ENCODE data around the gene RPL12. TPM values are rescaled to one million over a fixed set of nuclear protein-coding genes. Genes with fewer than 3 reads are reported as not detected.

The RPL12 gene
- total RNA-seq (2014; rRNA removed; shearing (Covaris generic)), result 1,607 and 1,832 TPM in 2 replicates

DNA sequence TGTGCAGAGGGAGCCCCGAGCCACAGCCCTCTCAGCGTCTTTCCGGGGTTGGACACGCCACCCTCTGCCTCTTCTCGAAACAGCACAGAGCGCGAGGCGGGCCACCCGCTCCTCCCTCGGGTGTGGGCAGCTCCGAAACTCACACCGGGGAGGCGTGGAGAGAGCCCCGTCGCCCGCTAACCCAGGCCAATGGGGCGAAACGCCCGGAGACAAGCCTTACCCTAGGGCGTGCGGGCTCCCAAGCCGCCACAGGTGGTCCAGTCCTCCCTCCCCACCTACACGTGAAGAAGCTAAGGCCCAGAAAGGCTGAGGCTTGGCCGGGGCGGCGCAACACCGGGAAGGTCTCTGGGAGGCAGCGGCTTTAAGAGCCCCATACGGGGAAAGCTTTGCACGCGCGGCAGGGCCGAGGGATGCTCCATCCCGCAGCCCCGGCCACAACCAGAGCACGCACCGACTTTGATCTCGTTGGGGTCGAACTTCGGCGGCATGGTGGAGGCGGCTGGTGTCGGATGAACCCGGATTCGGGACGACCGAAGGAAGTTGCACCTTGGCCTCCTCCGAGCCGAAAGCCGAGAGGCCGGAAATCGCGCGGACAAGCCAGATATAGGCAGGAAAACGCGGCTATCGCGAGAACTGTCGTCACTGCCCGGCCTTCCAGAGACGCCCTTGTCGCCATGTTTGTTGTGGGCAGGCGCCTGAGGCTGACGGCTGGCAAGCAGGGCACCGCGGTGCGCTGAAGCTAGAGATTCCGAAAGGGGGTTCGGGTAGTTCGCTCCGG is at the start of gene RPL12, which contains the start of gene LRSAM1:
RPL12 (minus strand) TSS at position 577 of the 778 bp plus-strand sequence; CDS start at position 488, 89 bp downstream.
LRSAM1 (plus strand) TSS at position 681 of the 778 bp plus-strand sequence. CDS start 3,018 bp downstream, outside the sequence.
- peak; percentile 91 for DNase-seq (ENCODE audit: low read depth)

DNA sequence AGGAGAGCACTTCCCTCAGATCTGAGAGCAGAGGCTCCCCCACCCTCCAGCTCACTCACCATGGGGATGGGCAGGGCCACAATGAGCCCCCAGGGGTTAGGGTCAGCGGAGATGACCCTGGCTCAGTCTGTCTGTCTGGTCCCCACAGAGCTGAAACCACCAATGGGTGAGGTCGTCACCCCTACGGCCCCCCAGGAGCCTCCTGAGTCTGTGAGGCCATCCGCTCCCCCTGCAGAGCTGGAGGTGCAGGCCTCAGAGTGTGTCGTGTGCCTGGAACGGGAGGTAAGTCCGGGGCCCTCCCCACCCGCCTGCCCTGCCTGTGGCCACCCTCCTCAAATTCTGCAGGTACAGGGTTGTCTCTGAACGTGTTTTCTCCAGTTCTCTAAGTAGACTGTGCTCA is 49.7 kb upstream of the RPL12 start:
- DNase-seq (ENCODE audit: low read depth), result no peak

- no peak for DNase-seq (ENCODE audit: low read depth)
These were observed 49.2 kb upstream of the RPL12 start for GRCh38 chr9:127500399-127500798.

- DNase-seq (ENCODE audit: low read depth), result no peak
These were observed 47.1 kb upstream of the RPL12 start for GRCh38 chr9:127498298-127498697.

DNA sequence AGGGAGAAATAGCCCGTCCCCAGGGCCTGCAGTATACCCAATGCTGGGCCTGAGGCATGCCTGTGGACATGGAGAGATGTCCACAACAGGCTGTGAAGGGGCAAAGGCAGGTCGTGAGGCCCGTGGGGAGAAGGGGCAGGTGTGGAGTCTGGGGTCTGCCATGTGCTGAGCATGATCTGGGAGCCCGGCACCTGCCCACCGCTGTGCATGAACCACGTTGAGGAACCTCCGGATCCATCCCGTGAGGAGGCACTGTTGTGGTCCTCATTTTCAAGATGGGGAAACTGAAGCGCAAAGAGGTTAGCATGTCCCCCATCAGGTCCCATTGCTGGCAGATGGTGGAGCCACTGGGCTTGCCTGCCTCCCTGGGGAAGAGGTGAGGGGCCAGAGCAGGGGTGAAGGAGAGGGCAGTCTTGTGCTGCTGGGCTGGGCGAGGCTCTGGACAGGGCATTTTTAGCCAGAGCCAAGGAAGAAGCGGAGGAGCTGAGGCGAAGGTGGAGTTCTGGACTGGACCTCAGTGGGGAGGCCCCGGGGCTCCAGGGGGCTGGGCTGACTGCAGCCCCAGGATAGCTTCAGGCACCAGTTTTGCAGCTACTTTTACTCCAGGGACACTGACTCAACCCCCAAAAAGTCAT is 46.6 kb upstream of the RPL12 start:
- DNase-seq (ENCODE audit: low read depth), result no peak

- no peak for DNase-seq (ENCODE audit: low read depth)
These were observed 45.8 kb upstream of the RPL12 start for GRCh38 chr9:127496974-127497373.

GRCh38 chr9:127495884-127496555 is 44.8 kb upstream of the RPL12 start:
- no peak for DNase-seq (ENCODE audit: low read depth)

DNA sequence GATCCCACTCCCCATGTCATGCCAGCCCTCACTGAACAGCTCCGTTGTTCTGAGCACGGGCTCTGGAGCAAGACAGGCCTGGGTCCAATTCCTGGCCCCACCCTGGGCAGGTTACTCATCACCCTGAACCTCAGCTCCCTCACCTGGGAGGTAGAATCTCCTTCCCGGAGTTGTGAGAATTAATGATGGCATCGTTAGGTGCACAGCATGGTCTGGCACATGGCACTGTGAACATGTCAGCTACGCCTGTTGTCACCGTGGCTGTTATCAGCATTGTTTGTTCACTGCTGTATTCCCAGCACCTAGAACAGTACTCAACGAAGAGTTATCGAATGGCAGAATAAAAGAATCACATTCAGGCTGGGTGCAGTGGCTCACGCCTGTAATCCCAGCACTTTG is 43.1 kb upstream of the RPL12 start:
- no peak for DNase-seq (ENCODE audit: low read depth)

DNA sequence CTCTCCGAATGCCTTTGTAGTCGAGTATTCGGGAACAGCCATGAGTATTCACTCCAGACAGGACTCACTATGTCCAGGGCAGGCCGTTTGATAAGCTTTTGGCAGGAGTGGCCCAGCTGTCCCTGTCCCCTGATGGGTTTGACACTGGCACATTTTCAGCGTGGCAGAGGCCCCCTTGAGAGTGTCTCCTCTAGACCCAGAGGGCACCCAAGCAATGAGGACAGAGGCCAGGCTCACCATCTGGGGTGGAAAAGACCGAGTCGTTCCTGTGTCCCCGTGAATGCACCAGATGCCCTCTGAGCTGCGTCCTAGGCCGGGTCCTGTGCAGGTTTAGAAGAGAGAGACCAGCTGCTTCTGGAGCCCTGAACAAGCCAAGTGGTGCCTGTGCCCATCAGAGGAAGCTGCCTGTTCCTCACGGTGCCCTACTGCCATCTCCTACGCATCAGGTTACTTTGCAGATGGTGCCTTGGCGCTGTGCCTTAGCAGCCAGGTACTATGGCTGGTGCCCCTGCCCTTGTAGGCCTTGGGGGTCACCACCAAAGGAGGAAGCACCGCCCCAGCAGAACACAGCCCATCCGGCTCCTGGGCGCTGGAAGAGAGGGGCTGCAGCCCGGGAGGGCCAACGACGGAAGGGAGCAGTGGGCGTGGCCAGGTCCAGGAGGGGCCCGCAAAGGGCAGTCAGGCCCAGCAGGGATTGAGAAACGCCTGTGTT is 42.5 kb upstream of the RPL12 start:
- DNase-seq (ENCODE audit: low read depth), result no peak

DNA sequence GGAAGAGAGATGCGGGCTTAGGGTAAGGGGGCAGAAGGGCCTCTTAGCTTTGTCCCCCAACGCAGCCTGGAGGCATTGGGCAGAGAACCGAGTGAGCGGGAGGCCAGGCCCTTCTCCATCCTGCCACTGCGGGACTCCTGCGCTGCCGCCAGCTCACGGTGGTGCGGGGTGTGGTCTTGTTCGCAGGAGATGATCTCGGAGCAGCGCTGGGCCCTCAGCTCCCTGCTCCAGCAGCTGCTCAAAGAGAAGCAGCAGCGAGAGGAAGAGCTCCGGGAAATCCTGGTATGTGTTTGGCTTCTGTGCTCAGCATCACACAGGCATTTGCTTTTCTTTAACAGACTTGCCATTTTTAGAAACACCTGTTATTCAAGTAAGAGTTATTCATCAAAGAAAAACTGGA is 41.4 kb upstream of the RPL12 start:
- no peak for DNase-seq (ENCODE audit: low read depth)

GRCh38 chr9:127491516-127491915 is 40.3 kb upstream of the RPL12 start:
- DNase-seq (ENCODE audit: low read depth), result no peak

- DNase-seq (ENCODE audit: low read depth), result no peak
These were observed 39.5 kb upstream of the RPL12 start for GRCh38 chr9:127490535-127491230.

DNA sequence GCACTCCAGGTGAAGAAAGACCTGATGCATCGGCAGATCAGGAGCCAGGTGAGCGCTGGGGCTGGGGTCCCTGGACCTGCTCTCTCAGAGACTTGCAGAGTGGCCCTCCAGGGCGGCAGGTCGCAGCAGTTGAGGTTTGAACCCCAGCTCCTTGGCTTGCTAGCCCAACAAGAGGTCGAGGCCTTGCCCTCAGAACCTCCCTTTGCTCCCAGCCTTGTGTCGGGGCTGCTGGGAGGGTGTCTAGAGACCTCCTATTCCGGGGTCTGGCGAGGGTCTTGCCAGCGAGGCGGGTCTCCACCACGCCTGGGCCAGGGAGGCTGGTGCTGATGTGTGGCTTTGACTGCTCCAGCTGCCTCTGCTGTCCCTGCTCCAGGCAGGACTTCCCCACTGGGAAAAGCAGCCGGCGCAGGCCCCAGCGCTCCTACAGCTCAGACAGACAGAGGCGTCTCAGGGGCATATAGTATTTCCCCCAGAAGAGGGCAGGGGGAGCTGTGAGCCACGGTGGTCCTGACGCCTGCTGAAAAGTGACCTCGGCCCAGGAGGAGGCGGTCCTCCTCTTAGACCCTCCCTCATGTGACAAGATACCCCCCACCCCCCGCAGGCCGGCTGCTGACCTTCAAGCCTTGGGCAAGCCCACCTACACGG is 38.4 kb upstream of the RPL12 start:
- DNase-seq (ENCODE audit: low read depth), result no peak

DNA sequence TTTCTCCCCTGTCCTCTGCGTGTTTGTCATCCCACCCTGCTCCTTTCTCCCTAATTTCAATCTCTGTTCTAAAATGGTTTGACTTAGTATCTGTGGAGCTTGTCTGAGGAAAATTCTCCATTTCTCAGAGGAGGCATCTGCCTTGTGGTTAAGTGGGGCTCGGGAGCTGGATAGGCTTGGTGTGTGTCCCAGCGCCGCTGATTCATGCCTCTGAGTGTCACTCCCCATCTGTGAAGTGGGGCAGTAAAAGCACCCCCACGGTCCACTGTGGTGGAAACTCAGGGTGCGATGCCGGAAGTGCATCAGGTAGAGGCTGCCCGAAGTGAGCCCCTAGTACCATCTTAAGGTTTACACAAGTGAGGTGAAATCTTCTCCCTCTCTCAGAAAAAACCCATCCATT is 37.7 kb upstream of the RPL12 start:
- DNase-seq (ENCODE audit: low read depth), result no peak

GRCh38 chr9:127485995-127486394 is 34.8 kb upstream of the RPL12 start:
- no peak for DNase-seq (ENCODE audit: low read depth)

- DNase-seq (ENCODE audit: low read depth), result no peak
These were observed 31.5 kb upstream of the RPL12 start for GRCh38 chr9:127482662-127483061.

- DNase-seq (ENCODE audit: low read depth), result no peak
These were observed 28.4 kb upstream of the RPL12 start for GRCh38 chr9:127479507-127480081.

DNA sequence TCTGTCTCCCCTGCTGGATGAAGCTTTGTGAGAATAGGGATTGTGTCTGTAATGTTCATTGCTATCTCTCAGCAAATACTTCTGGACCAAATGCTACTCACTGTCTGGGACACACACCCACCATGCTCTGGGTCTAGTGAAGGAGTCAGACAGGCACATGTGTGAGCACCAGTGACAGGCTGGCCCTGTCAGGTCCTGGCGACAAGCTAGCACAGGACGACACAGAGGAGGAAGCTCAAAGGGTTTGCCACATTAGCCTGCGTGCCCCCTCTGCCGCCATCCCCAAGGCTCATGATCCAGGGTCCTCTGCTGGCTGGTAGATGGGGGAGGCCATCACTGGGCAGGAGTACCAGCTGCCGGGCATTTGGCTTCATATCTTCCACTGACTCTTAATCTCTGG is 23.4 kb upstream of the RPL12 start:
- no peak for DNase-seq (ENCODE audit: low read depth)

DNA sequence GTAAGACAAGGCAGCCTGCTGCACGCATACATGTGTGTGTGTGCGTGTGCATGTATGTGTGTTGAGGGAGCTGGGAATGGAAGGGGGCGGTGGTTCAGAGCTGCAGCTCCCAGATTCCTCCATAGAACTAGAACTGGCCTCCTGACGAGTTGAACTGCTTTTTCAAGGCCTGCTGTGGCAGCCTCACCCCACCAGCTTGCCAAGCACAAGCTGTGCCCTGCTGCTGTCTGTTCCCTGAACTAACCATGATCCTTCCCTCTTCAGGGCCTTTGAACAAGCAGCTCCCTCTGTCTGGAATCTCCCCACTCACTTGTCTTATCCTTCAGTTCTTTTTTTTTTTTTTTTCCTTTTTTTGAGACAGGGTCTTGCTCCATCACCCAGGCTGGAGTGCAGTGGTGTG is 22.7 kb upstream of the RPL12 start:
- no peak for DNase-seq (ENCODE audit: low read depth)

- no peak for DNase-seq (ENCODE audit: low read depth)
These were observed 22.3 kb upstream of the RPL12 start for GRCh38 chr9:127473501-127473900.

DNA sequence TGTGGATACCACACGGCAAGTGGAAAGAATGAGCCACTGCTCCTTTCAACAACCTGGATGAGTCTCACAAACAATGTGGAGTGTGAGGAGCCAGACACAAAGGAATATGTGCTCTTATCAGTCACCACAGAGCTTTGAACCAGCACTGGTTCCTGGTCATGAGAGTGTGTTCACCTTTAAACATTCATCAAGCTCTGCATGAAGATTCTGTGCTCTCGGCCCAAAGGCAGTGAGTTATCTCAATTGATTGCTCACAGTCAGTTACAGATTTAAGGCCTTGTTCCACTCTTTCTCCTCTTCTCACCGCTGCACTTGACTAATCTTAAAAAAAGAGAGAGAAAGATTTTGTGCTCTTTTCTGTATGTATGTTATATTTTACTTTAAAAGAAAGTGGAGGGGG is 19.5 kb upstream of the RPL12 start:
- DNase-seq (ENCODE audit: low read depth), result no peak

All from RPMI7951 (cell line).